Neutrophil (primary cell): ENCODE measurements around the gene AARSD1.
"Not testable (repeated sequence)": the region's sequence is repeated elsewhere in the genome, so short reads cannot be mapped to it uniquely, and the experiment has no call there.

Experiments
- H3K27ac ChIP-seq: fragments of 200-600 bp; sonication (generic); 2 replicates; pipeline ENCODE4 v1.5.1; 2016; ENCODE audit warnings: mild to moderate bottlenecking, moderate library complexity
- H3K27me3 ChIP-seq: fragments of 200-600 bp; sonication (generic); 2 replicates; pipeline ENCODE4 v1.6.0; 2016; ENCODE audit warnings: mild to moderate bottlenecking
- H3K36me3 ChIP-seq: fragments of 200-600 bp; sonication (generic); 2 replicates; pipeline ENCODE4 v1.5.1; 2017
- H3K4me1 ChIP-seq, 2 experiments: fragments of 200-600 bp in 1 of 2; sonication (generic) in 1 of 2; 1 replicate in 1 of 2; 2 replicates in 1 of 2; pipeline versions ENCODE4 v1.5.1 to v1.6.1; 2013 to 2016; ENCODE audit warnings: low read depth in 1 of 2, low read length in 1 of 2, mild to moderate bottlenecking in 1 of 2, moderate library complexity in 1 of 2; ENCODE audit not compliant: control insufficient read depth in 1 of 2, insufficient read depth in 1 of 2
- H3K4me3 ChIP-seq, 2 experiments: fragments of 200-600 bp in 1 of 2; sonication (generic) in 1 of 2; 1 replicate in 1 of 2; 2 replicates in 1 of 2; pipeline ENCODE4 v1.5.1; 2013 to 2016; ENCODE audit warnings: low read depth in 1 of 2, low read length in 1 of 2, mild to moderate bottlenecking in 1 of 2, moderate library complexity in 1 of 2
- H3K9me3 ChIP-seq: fragments of 200-600 bp; sonication (generic); 2 replicates; pipeline ENCODE4 v1.5.1; 2016
- TF ChIP-seq, protein P1 (sequence below): fragments of 200-600 bp; sonication (generic); IDR thresholded peaks from 2 replicates; pipeline ENCODE4 v1.5.1; 2016; ENCODE audit warnings: antibody characterized with exemption

Gene AARSD1

DNA sequence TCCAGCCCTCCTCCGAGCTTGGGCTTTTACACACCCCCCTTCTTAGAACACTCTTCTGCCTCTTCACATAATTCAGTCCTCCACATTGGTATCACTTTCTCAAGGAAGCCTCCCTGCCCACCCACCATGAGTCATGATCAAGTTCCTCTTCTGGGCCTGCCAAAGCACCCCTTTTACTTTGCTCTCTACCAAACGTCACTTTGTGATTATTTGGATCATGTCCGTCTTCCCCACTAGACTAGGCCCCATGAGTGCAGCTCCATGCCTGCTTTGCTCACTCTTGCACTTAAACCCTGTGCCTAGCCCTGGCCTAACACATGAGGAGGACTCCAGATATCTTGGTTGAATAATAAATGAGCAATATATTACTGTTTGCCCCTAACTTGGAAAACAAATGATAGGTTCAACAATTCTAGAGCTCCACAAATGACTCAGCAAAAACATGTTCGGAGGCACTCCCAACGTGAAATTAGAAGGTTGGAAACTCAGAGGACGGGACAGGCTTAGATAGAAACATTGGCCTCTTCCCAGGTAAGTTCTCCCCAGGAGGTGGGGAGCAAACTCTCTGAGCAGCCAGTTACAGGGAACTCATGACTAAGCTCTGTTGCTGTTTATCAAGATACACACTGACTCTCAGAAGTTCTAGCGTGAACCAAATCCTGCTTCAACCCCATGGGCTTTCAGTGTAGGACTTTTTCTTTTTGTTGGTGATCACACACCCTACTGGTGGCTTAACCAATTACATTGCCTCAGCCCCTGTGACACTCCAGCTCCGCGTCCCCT, 35.3 kb downstream of the AARSD1 start:
- H3K4me3 ChIP-seq: peak overlapping the region; percentile 6 to 25
- peaks cover 12 to 13% of the 10 kb centered on the region in 2 experiments for H3K4me1 ChIP-seq
- no peaks in the 10 kb centered on the region for H3K27me3 ChIP-seq
- no peaks in the 10 kb centered on the region for H3K9me3 ChIP-seq
- no peaks in the 10 kb centered on the region for H3K36me3 ChIP-seq
- H3K27ac ChIP-seq: peak overlapping the region; percentile 80
- TF ChIP-seq, protein P1, sequence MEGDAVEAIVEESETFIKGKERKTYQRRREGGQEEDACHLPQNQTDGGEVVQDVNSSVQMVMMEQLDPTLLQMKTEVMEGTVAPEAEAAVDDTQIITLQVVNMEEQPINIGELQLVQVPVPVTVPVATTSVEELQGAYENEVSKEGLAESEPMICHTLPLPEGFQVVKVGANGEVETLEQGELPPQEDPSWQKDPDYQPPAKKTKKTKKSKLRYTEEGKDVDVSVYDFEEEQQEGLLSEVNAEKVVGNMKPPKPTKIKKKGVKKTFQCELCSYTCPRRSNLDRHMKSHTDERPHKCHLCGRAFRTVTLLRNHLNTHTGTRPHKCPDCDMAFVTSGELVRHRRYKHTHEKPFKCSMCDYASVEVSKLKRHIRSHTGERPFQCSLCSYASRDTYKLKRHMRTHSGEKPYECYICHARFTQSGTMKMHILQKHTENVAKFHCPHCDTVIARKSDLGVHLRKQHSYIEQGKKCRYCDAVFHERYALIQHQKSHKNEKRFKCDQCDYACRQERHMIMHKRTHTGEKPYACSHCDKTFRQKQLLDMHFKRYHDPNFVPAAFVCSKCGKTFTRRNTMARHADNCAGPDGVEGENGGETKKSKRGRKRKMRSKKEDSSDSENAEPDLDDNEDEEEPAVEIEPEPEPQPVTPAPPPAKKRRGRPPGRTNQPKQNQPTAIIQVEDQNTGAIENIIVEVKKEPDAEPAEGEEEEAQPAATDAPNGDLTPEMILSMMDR: peak; percentile 25

DNA sequence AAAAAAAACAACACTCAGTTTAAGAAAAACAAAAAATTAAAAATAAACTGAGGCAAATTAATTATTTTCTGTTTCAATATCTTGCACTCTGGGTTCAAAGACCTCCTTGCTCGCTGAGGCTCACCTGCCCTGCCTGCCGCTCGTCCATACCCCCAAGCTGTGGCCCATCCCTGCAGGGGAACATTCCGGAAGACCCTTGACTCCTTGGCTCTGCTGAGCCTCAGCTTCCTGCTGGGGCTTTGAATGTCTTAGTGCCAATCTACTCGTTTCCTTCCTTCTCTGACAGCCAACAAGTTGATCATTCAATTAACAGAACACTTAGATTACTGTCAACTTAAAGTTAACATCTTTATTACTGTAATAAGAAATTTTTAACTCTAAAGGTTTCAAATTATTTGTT, 39.4 kb downstream of the AARSD1 start:
- no peaks in the 10 kb centered on the region for H3K9me3 ChIP-seq
- no peaks in the 10 kb centered on the region for H3K27me3 ChIP-seq
- H3K27ac ChIP-seq: no peak overlapping the region
- no peaks in the 10 kb centered on the region for H3K36me3 ChIP-seq
- TF ChIP-seq, protein P1: no peak
- H3K4me3 ChIP-seq: no peak overlapping the region
- peaks cover 12 to 13% of the 10 kb centered on the region in 2 experiments for H3K4me1 ChIP-seq

DNA sequence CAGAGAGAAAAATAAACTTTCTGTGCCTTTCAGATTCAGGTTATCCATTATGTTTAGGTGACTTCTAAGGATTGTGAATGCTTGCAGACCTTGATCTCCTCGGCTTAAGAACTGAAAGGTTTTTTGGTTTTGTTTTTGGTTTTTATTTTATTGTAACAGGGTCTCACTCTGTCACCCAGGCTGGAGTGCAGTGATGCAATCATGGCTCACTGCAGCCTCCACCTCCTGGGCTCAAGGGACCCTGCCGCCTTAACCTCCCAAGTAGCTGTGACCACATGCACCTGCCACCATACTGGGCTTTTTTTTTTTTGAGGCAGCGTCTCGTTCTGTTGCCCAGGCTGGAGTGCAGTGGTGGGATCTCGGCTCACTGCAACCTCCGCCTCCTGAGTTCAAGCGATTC, 40.8 kb downstream of the AARSD1 start:
- H3K27ac ChIP-seq, H3K36me3 ChIP-seq, H3K4me3 ChIP-seq, H3K9me3 ChIP-seq, H3K27me3 ChIP-seq, H3K4me1 ChIP-seq: not testable (repeated sequence)

GRCh38 chr17:42922294-42922693, 42.0 kb downstream of the AARSD1 start:
- Histone ChIP-seq H3K9me3 (no peaks in the 10 kb centered on the region), H3K27me3 (no peaks in the 10 kb centered on the region), H3K36me3 (no peaks in the 10 kb centered on the region), H3K4me1 (no peaks in the 10 kb centered on the region), H3K27ac (no peak overlapping the region), H3K4me3 (no peak overlapping the region)
- TF ChIP-seq, protein P1: no peak

GRCh38 chr17:42920922-42921321, 43.3 kb downstream of the AARSD1 start:
- H3K4me1 ChIP-seq: no peaks in the 10 kb centered on the region
- TF ChIP-seq, protein P1: no peak
- H3K9me3 ChIP-seq: no peaks in the 10 kb centered on the region
- H3K27me3 ChIP-seq: no peaks in the 10 kb centered on the region
- H3K4me3 ChIP-seq: no peak overlapping the region
- H3K27ac ChIP-seq: no peak overlapping the region
- no peaks in the 10 kb centered on the region for H3K36me3 ChIP-seq

DNA sequence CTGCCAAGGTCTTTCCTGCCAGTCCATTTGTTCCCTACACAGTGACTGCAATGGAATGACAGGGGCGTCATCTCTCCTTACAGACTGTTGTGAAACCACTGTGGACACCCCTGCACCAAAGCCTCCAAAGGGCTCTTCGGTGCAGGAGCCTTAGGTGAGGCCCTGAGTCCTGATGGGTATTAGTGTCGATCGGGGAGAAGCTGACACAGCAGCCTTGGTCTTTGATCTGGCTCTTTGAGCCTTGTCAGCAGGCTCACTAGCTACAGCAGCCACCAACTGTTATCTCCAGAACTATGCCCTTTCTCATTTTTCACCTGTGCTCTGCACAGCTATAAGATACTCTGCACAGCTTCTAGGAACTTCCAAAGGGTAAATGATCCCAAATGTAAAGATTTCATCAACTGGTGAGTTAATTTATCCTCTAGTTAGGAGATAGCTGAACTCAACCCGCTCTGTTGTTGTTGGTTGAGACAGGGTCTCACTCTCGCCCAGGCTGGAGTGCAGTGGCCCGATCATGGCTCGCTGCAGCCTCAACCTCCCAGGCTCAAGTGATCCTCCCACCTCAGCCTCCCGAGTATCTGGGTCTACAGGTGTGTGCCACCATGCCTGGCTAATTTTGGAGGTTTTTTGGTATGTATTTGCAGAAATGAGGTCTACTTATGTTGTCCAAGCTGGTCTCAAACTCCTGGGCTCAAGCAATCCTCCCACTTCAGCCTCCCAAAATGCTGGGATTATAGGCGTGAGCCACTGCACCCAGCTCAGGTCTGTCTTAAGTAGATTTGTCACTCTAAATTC, 44.0 kb downstream of the AARSD1 start:
- TF ChIP-seq, protein P1: no peak
- Histone ChIP-seq H3K36me3 (no peaks in the 10 kb centered on the region), H3K4me1 (no peaks in the 10 kb centered on the region), H3K27ac (no peak overlapping the region), H3K27me3 (no peaks in the 10 kb centered on the region), H3K4me3 (no peak overlapping the region), H3K9me3 (no peaks in the 10 kb centered on the region)

DNA sequence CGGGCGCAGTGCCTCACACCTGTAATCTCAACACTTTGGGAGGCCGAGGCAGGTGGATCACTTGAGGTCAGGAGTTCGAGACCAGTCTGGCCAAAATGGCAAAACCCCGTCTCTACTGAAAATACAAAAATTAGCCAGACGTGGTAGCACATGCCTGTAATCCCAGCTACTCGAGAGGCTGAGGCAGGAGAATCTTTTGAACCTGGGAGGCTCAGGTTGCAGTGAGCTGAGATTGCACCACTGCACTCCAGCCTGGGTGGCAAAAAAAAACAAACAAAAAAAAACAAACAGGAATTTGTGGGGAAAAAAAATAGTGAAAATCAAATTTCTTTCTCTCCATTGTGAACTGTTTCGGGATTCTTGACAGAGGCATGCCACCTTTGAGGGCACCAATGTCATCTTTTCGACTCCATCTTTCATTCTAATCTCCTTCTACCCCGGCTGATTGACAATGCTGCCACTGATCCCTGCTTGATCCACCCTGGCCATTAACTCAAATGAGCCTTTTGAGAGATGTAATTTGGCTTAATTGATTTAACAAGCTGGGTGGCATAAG, 44.7 kb downstream of the AARSD1 start:
- not testable (repeated sequence) for H3K9me3 ChIP-seq, H3K4me1 ChIP-seq, H3K4me3 ChIP-seq, H3K27ac ChIP-seq, H3K36me3 ChIP-seq, H3K27me3 ChIP-seq
